AG09319 (cell line): Measurements from ENCODE around the gene COL23A1.

Experiments used
- DNase-seq: peaks from one replicate; pipeline ENCODE4 v3.0.0-alpha.2; 2010; ENCODE audit warnings: low read depth; ENCODE audit errors: extremely low read depth
- CTCF ChIP-seq: IDR thresholded peaks from 2 replicates; pipeline ENCODE4 v1.5.1; 2011; ENCODE audit warnings: low read depth, mild to moderate bottlenecking, inconsistent platforms, low read length, moderate library complexity

Gene COL23A1

GRCh38 chr5:178580271-178580955 is 9.8 kb downstream of the COL23A1 start:
- DNase-seq = no peak

GRCh38 chr5:178577944-178578343 is 12.2 kb downstream of the COL23A1 start:
- DNase-seq = no peak
- no peak for TF ChIP-seq CTCF

More at GRCh38 chr5:178580271-178580955, 9.8 kb downstream of the COL23A1 start:
- no peak for TF ChIP-seq CTCF

GRCh38 chr5:178577376-178577839 is 12.8 kb downstream of the COL23A1 start:
- no peak for TF ChIP-seq CTCF
- DNase-seq = no peak

- TF ChIP-seq CTCF = no peak
- DNase-seq = no peak
These were observed 13.4 kb downstream of the COL23A1 start for GRCh38 chr5:178576591-178577351.

- no peak for DNase-seq
- no peak for TF ChIP-seq CTCF
These were observed 17.0 kb downstream of the COL23A1 start for GRCh38 chr5:178573216-178573615.

GRCh38 chr5:178572617-178573016 is 17.6 kb downstream of the COL23A1 start:
- no peak for TF ChIP-seq CTCF
- DNase-seq = no peak

GRCh38 chr5:178569485-178569884 is 20.7 kb downstream of the COL23A1 start:
- no peak for TF ChIP-seq CTCF
- DNase-seq = no peak
